ENCODE measurements around the gene FYN.

FYN gene

DNA sequence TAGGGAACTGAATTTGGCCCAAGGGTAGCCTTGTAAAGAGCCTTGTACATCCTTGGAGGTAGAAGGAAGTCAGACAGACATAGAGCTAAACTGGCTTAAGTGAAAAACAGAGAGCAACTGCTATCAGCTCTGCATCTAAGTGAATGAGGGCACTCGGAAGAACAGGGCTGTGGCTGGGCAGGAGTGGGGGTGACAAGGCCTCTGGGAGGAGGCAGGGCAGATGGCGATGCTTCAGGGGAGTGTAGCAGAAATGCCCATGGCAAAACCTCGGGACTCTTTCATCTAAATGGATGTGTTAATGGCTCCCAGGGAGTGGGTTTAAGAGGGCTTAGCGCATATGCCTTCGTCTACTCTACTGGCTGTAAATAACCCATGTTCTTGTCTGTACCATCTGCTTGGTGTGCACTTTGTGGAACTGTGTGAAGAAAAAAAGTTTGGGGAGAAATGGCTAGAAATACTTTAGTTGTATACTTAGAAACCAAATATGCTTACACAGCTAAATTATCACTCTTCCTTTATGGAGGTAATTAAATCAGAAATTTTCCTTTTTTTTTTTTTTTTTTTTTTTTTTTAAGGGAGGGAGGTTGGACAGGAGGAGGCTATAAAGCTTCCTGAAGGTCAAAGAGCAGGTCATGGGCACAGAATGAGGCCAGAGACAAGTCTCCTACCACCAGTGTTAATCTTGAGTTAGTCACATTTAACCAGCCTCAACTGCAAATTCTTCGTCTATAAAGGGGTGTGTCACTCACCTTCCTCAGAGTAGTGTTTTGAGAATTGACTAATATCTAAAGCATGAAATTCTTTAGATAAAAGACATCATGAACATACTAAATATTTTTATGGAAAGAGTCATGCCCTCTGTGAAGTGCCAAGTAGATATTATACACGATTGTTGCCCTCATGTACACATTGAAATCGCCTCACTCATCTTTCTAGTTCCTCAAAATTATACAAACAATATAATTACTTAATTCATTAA lies 60.9 kb downstream of the FYN start:
- TF ChIP-seq CTCF (IDR thresholded peaks at IDR 0.05; ENCODE audit: poor library complexity, severe bottlenecking), result no peak
- ATAC-seq (ENCODE audit: low read depth) (peak; percentile 95), DNase-seq (ENCODE audit: low spot score) (no peak)
- Histone ChIP-seq H3K27ac (ENCODE audit: poor library complexity, severe bottlenecking) (peak overlapping the region; percentile 71), H3K4me1 (ENCODE audit: insufficient read depth, poor library complexity, severe bottlenecking) (peaks cover 21% of the 10 kb centered on the region), H3K4me3 (ENCODE audit: severe bottlenecking) (no peak overlapping the region), H3K9me3 (ENCODE audit: severe bottlenecking) (no peaks in the 10 kb centered on the region), H3K27me3 (ENCODE audit: insufficient read depth, poor library complexity, severe bottlenecking) (no peaks in the 10 kb centered on the region), H3K36me3 (ENCODE audit: low read depth) (0 out of 2 replicates have a peak, but pooled peaks cover 8% of the 10 kb centered on the region)

- no peak for DNase-seq (ENCODE audit: low spot score)
- Histone ChIP-seq H3K9me3 (ENCODE audit: severe bottlenecking) (no peaks in the 10 kb centered on the region), H3K4me1 (ENCODE audit: insufficient read depth, poor library complexity, severe bottlenecking) (peaks cover 39% of the 10 kb centered on the region), H3K27ac (ENCODE audit: poor library complexity, severe bottlenecking) (no peak overlapping the region), H3K36me3 (ENCODE audit: low read depth) (0 out of 2 replicates have a peak, but pooled peaks cover 8% of the 10 kb centered on the region), H3K4me3 (ENCODE audit: severe bottlenecking) (no peak overlapping the region), H3K27me3 (ENCODE audit: insufficient read depth, poor library complexity, severe bottlenecking) (no peaks in the 10 kb centered on the region)
- ATAC-seq (ENCODE audit: low read depth), result no peak
- no peak for TF ChIP-seq CTCF (IDR thresholded peaks at IDR 0.05; ENCODE audit: poor library complexity, severe bottlenecking)
These were observed 62.7 kb downstream of the FYN start for GRCh38 chr6:111810294-111811131.

GRCh38 chr6:111809766-111810165 lies 63.5 kb downstream of the FYN start:
- Histone ChIP-seq H3K36me3 (ENCODE audit: low read depth) (0 out of 2 replicates have a peak, but pooled peaks cover 8% of the 10 kb centered on the region), H3K27ac (ENCODE audit: poor library complexity, severe bottlenecking) (no peak overlapping the region), H3K4me1 (ENCODE audit: insufficient read depth, poor library complexity, severe bottlenecking) (peaks cover 39% of the 10 kb centered on the region), H3K27me3 (ENCODE audit: insufficient read depth, poor library complexity, severe bottlenecking) (no peaks in the 10 kb centered on the region), H3K9me3 (ENCODE audit: severe bottlenecking) (no peaks in the 10 kb centered on the region), H3K4me3 (ENCODE audit: severe bottlenecking) (no peak overlapping the region)
- ATAC-seq (ENCODE audit: low read depth), result no peak
- no peak for TF ChIP-seq CTCF (IDR thresholded peaks at IDR 0.05; ENCODE audit: poor library complexity, severe bottlenecking)
- DNase-seq (ENCODE audit: low spot score), result no peak

GRCh38 chr6:111809264-111809663 lies 64.0 kb downstream of the FYN start:
- no peaks in the 10 kb centered on the region for H3K9me3 ChIP-seq (ENCODE audit: severe bottlenecking)

More at GRCh38 chr6:111809264-111809663, 64.0 kb downstream of the FYN start:
- no peak for TF ChIP-seq CTCF (IDR thresholded peaks at IDR 0.05; ENCODE audit: poor library complexity, severe bottlenecking)
- Histone ChIP-seq H3K36me3 (ENCODE audit: low read depth) (0 out of 2 replicates have a peak, but pooled peaks cover 8% of the 10 kb centered on the region), H3K4me3 (ENCODE audit: severe bottlenecking) (no peak overlapping the region), H3K4me1 (ENCODE audit: insufficient read depth, poor library complexity, severe bottlenecking) (peaks cover 39% of the 10 kb centered on the region), H3K27me3 (ENCODE audit: insufficient read depth, poor library complexity, severe bottlenecking) (no peaks in the 10 kb centered on the region), H3K27ac (ENCODE audit: poor library complexity, severe bottlenecking) (no peak overlapping the region)
- ATAC-seq (ENCODE audit: low read depth) (no peak), DNase-seq (ENCODE audit: low spot score) (no peak)

Measured in RWPE2 (cell line).